Cardiac muscle cell (in vitro differentiated cells and primary cell): ENCODE measurements around the gene STRIP2. TPM values are rescaled to one million over a fixed set of nuclear protein-coding genes. Genes with fewer than 3 reads are reported as not detected.

Source experiments
- DNase-seq, 2 donors: peaks; one replicate each; pipeline versions ENCODE4 v3.0.0 to v3.0.0-alpha.2; 2010 to 2017; ENCODE audit warnings: low read depth in 1 of 2, low spot score in 1 of 2
- H3K27ac ChIP-seq: fragments of 200-600 bp; sonication (generic); 2 replicates; pipeline ENCODE4 v1.5.1; 2016
- H3K27me3 ChIP-seq: fragments of 200-600 bp; sonication (generic); 2 replicates; pipeline ENCODE4 v1.6.0; 2016; ENCODE audit warnings: control low read depth
- H3K36me3 ChIP-seq: fragments of 200-600 bp; sonication (generic); 2 replicates; pipeline ENCODE4 v1.5.1; 2016; ENCODE audit warnings: control low read depth
- H3K4me1 ChIP-seq: fragments of 200-600 bp; sonication (generic); 2 replicates; pipeline ENCODE4 v1.8.1; 2017; ENCODE audit warnings: low read depth, mild to moderate bottlenecking, mixed run types
- H3K4me3 ChIP-seq: fragments of 200-600 bp; sonication (generic); 2 replicates; pipeline ENCODE4 v1.5.1; 2016; ENCODE audit warnings: mild to moderate bottlenecking
- H3K9me3 ChIP-seq: fragments of 200-600 bp; sonication (generic); 2 replicates; pipeline ENCODE4 v1.5.1; 2017; ENCODE audit warnings: low read depth, mild to moderate bottlenecking, control low read depth
- CTCF ChIP-seq: IDR thresholded peaks from 2 replicates; pipeline ENCODE4 v1.5.1; 2012; ENCODE audit warnings: low read depth, mild to moderate bottlenecking, low read length
- polyA plus RNA-seq: library from polyadenylated mRNA; unstranded; fragments of >200 nt; fragmentation: Nextera tagmentation; extraction: Ambion mirVana; gene quantifications from 2 replicates; pipeline ENCODE4 v1.2.1, GENCODE V29; 2016
- total RNA-seq: library from RNA; depleted of rRNA; stranded (reverse); fragments of >200 nt; gene quantifications from 2 replicates; pipeline ENCODE4 v1.2.3, GENCODE V29; 2016

STRIP2 gene
- 23.5 and 38.9 TPM in 2 replicates for total RNA-seq
- 11.7 and 22.0 TPM in 2 replicates for polyA plus RNA-seq

- TF ChIP-seq CTCF, result no peak
- H3K9me3 ChIP-seq, result no peaks in the 10 kb centered on the region
- peak within 1 kb of the TSS; percentile 82 for H3K27ac ChIP-seq
- peak; percentile 84 to 97 for DNase-seq
- H3K36me3 ChIP-seq, result no peaks in the 10 kb centered on the region
- H3K4me3 ChIP-seq, result peak within 1 kb of the TSS; percentile 78
- H3K4me1 ChIP-seq, result no peaks in the 10 kb centered on the region
- no peaks in the 10 kb centered on the region for H3K27me3 ChIP-seq
Observed at GRCh38 chr7:129433847-129434674, at the start of gene STRIP2. TSS of gene STRIP2 (plus strand) at chr7:129434432. CDS start at chr7:129434473, 41 bp downstream.

GRCh38 chr7:129385116-129385515 lies 49.1 kb upstream of the STRIP2 start:
- Histone ChIP-seq H3K36me3 (peaks cover 7% of the 10 kb centered on the region), H3K4me1 (peaks cover 20% of the 10 kb centered on the region), H3K9me3 (no peaks in the 10 kb centered on the region), H3K4me3 (no peak overlapping the region), H3K27ac (no peak overlapping the region), H3K27me3 (no peaks in the 10 kb centered on the region)
- no peak for DNase-seq
- TF ChIP-seq CTCF, result no peak

- H3K9me3 ChIP-seq, result no peaks in the 10 kb centered on the region
- DNase-seq, result no peak
- H3K4me1 ChIP-seq, result peaks cover 25% of the 10 kb centered on the region
- no peak for TF ChIP-seq CTCF
- peaks cover 7% of the 10 kb centered on the region for H3K36me3 ChIP-seq
- no peak overlapping the region for H3K27ac ChIP-seq
- no peaks in the 10 kb centered on the region for H3K27me3 ChIP-seq
- H3K4me3 ChIP-seq, result no peak overlapping the region
Observed at GRCh38 chr7:129385598-129385997, 48.6 kb upstream of the STRIP2 start.

GRCh38 chr7:129386506-129386905 lies 47.7 kb upstream of the STRIP2 start:
- Histone ChIP-seq H3K4me3 (no peak overlapping the region), H3K27me3 (no peaks in the 10 kb centered on the region), H3K4me1 (peaks cover 33% of the 10 kb centered on the region), H3K9me3 (no peaks in the 10 kb centered on the region), H3K27ac (no peak overlapping the region), H3K36me3 (no peaks in the 10 kb centered on the region)
- DNase-seq, result no peak
- TF ChIP-seq CTCF, result no peak

GRCh38 chr7:129387537-129387936 lies 46.7 kb upstream of the STRIP2 start:
- no peaks in the 10 kb centered on the region for H3K36me3 ChIP-seq
- H3K4me1 ChIP-seq, result peaks cover 42% of the 10 kb centered on the region
- no peak for DNase-seq
- no peaks in the 10 kb centered on the region for H3K27me3 ChIP-seq
- no peak for TF ChIP-seq CTCF
- H3K4me3 ChIP-seq, result no peak overlapping the region
- no peak overlapping the region for H3K27ac ChIP-seq
- H3K9me3 ChIP-seq, result no peaks in the 10 kb centered on the region
